DND-41 (cell line): ENCODE results near the gene AUTS2.

Experiments
- ATAC-seq: fragments of 200-7000 bp; cut with Tn5 transposase; 3 replicates; pipeline ENCODE4 v1.9.1; 2021; ENCODE audit warnings: low read depth; ENCODE audit not compliant: insufficient read depth
- DNase-seq: peaks from one replicate; pipeline ENCODE4 v3.0.0-alpha.2; 2020
- H2AFZ ChIP-seq: 2 replicates; pipeline ENCODE4 v1.6.0; 2012; ENCODE audit warnings: low read depth, low read length
- H3K27ac ChIP-seq: 2 replicates; pipeline ENCODE4 v1.5.1; 2012; ENCODE audit warnings: low read length, inconsistent platforms
- H3K27me3 ChIP-seq: fragments of 200-600 bp; sonication (generic); 2 replicates; pipeline ENCODE4 v1.6.0; 2012; ENCODE audit warnings: low read length, mild to moderate bottlenecking, inconsistent platforms; ENCODE audit not compliant: insufficient read depth, poor library complexity
- H3K36me3 ChIP-seq: 2 replicates; pipeline ENCODE4 v1.5.1; 2012; ENCODE audit warnings: low read length, inconsistent platforms; ENCODE audit not compliant: insufficient read depth
- H3K4me1 ChIP-seq: 2 replicates; pipeline ENCODE4 v1.5.1; 2012; ENCODE audit warnings: mild to moderate bottlenecking, low read length; ENCODE audit not compliant: insufficient read depth
- H3K4me2 ChIP-seq: 2 replicates; pipeline ENCODE4 v1.6.0; 2012; ENCODE audit warnings: mild to moderate bottlenecking, moderate library complexity, low read length, inconsistent platforms; ENCODE audit not compliant: insufficient read depth
- H3K4me3 ChIP-seq, 2 experiments: fragments of 200-600 bp in 1 of 2; shearing (Covaris generic) in 1 of 2; 2 replicates each; pipeline ENCODE4 v1.5.1; 2012 to 2016; ENCODE audit warnings: inconsistent platforms in 2 of 2, low read length in 2 of 2, mild to moderate bottlenecking in 2 of 2, low read depth in 1 of 2, moderate library complexity in 1 of 2
- H3K79me2 ChIP-seq: 2 replicates; pipeline ENCODE4 v1.6.0; 2012; ENCODE audit warnings: low read length, inconsistent platforms; ENCODE audit not compliant: insufficient read depth
- H3K9ac ChIP-seq: 2 replicates; pipeline ENCODE4 v1.6.0; 2012; ENCODE audit warnings: low read depth, mild to moderate bottlenecking, inconsistent platforms, low read length, moderate library complexity
- H3K9me3 ChIP-seq: 2 replicates; pipeline ENCODE4 v1.5.1; 2012; ENCODE audit warnings: low read length, moderate library complexity, mild to moderate bottlenecking, inconsistent platforms; ENCODE audit not compliant: insufficient read depth, severe bottlenecking
- H4K20me1 ChIP-seq: 2 replicates; pipeline ENCODE4 v1.6.0; 2012; ENCODE audit warnings: low read length; ENCODE audit not compliant: insufficient read depth
- CTCF ChIP-seq: IDR thresholded peaks from 2 replicates; pipeline ENCODE4 v1.5.1; 2012; ENCODE audit warnings: borderline replicate concordance, low read length, moderate library complexity, mild to moderate bottlenecking; ENCODE audit not compliant: poor library complexity, severe bottlenecking; ENCODE audit errors: extremely low read depth
- EZH2 ChIP-seq: IDR thresholded peaks from 3 replicates; pipeline ENCODE4 v1.6.1; 2012; ENCODE audit warnings: borderline replicate concordance, low read depth, mild to moderate bottlenecking, moderate library complexity, low read length, inconsistent platforms; ENCODE audit not compliant: severe bottlenecking

AUTS2 gene

DNA sequence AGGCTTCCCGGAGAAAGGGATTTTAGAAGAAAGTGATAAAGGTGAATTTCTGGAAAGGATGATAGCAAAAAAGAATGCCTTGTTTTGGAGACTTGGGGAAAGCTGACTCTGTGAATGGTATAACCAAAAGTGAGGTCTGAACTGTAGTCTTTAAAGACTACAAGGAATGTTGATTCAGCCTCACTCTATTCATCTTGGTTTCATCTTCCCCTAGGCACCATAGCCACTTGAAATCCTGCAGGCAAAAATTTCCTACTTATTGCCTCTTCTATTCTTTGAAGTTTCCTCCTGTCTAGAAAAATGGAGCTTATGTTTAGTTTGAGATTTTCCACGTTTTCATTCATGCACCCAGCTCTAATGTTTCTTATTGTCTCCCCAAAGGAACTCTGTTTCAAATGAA is 518.0 kb downstream of the AUTS2 start:
- no peak for ATAC-seq
- H2AFZ ChIP-seq: no peak overlapping the region
- H3K36me3 ChIP-seq: peaks cover 23% of the 10 kb centered on the region; the same call in 1 of the 2 replicates
- no peaks in the 10 kb centered on the region for H3K4me1 ChIP-seq
- H3K9ac ChIP-seq: no peak overlapping the region
- H3K4me2 ChIP-seq: no peak overlapping the region
- H3K9me3 ChIP-seq: peaks cover 3% of the 10 kb centered on the region
- TF ChIP-seq EZH2 (no peak), CTCF (no peak)
- no peak overlapping the region for H3K4me3 ChIP-seq
- no peak for DNase-seq
- H4K20me1 ChIP-seq: no peaks in the 10 kb centered on the region
- H3K27me3 ChIP-seq: no peaks in the 10 kb centered on the region
- H3K27ac ChIP-seq: no peak overlapping the region
- H3K79me2 ChIP-seq: no peaks in the 10 kb centered on the region

DNA sequence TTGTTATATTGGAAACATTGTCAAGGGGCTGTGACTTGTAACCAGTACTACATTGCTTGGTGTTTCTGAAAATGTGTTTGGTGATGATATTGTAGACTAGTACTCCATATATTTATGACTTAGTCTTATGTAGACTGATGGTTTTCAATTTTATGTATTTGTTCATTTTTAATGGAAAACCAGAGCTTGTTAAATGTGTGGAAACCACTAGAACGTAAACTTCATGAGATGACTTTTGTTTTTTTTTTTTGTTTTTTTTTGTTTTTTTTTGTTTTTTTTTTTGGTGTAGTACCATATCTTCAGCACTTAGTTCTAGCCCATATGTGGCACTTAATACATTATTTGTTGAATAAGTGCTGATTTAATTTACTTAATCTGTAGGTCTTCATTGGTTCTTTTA is 518.6 kb downstream of the AUTS2 start:
- no peaks in the 10 kb centered on the region for H4K20me1 ChIP-seq
- H3K36me3 ChIP-seq: peaks cover 26% of the 10 kb centered on the region; the same call in 1 of the 2 replicates
- no peak overlapping the region for H3K4me3 ChIP-seq
- ATAC-seq (no peak), DNase-seq (no peak)
- H3K9ac ChIP-seq: no peak overlapping the region
- H3K4me1 ChIP-seq: no peaks in the 10 kb centered on the region
- no peak overlapping the region for H3K27ac ChIP-seq
- H3K4me2 ChIP-seq: no peak overlapping the region
- TF ChIP-seq EZH2 (no peak), CTCF (no peak)
- no peaks in the 10 kb centered on the region for H3K79me2 ChIP-seq
- no peak overlapping the region for H2AFZ ChIP-seq
- no peaks in the 10 kb centered on the region for H3K27me3 ChIP-seq
- H3K9me3 ChIP-seq: peaks cover 9% of the 10 kb centered on the region

GRCh38 chr7:70120851-70121250 is 522.6 kb downstream of the AUTS2 start:
- H3K9ac ChIP-seq: no peak overlapping the region
- no peaks in the 10 kb centered on the region for H3K79me2 ChIP-seq
- H3K4me2 ChIP-seq: no peak overlapping the region
- ATAC-seq: no peak
- DNase-seq: no peak
- H3K27ac ChIP-seq: no peak overlapping the region
- peaks cover 18% of the 10 kb centered on the region for H3K9me3 ChIP-seq
- H2AFZ ChIP-seq: no peak overlapping the region
- no peak for TF ChIP-seq EZH2
- TF ChIP-seq CTCF: no peak
- H3K4me1 ChIP-seq: no peaks in the 10 kb centered on the region
- H4K20me1 ChIP-seq: no peaks in the 10 kb centered on the region
- peaks cover 28% of the 10 kb centered on the region; the same call in 1 of the 2 replicates for H3K36me3 ChIP-seq
- no peak overlapping the region for H3K4me3 ChIP-seq
- no peaks in the 10 kb centered on the region for H3K27me3 ChIP-seq

DNA sequence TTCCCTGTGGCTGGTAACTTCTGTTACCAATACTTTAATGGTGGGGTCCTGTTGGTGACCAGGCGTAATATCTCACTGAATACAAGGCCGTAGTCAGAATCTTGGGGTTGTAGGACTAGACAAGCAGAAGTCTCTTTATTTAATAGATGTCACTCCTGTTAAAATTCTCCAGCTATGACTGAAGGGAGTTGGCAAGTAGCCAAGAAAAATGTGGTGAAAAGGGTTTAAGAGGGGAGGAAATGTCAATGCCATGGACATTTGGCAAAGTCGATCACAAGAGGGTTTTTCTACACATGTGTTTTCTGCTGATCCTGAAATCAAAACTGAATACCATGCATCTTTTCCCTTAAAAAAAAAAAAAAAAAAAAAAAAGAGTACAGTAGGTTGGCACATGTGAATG is 533.5 kb downstream of the AUTS2 start:
- H2AFZ ChIP-seq: no peak overlapping the region
- no peak overlapping the region for H3K4me3 ChIP-seq
- TF ChIP-seq CTCF (no peak), EZH2 (no peak)
- H3K79me2 ChIP-seq: no peaks in the 10 kb centered on the region
- H3K9me3 ChIP-seq: no peaks in the 10 kb centered on the region
- no peaks in the 10 kb centered on the region for H4K20me1 ChIP-seq
- no peak for ATAC-seq
- no peak overlapping the region for H3K27ac ChIP-seq
- H3K27me3 ChIP-seq: no peaks in the 10 kb centered on the region
- no peak overlapping the region for H3K9ac ChIP-seq
- no peaks in the 10 kb centered on the region for H3K4me1 ChIP-seq
- H3K36me3 ChIP-seq: no peaks in the 10 kb centered on the region
- no peak for DNase-seq
- no peak overlapping the region for H3K4me2 ChIP-seq
